ENCODE measurements around the gene UBE2R2. TPM values are rescaled to one million over a fixed set of nuclear protein-coding genes. Genes with fewer than 3 reads are reported as not detected.

Gene UBE2R2
- total RNA-seq, 2 experiments from 2014 or later, result 22.7 to 24.5 TPM

- no peaks in the 10 kb centered on the region for H3K9me3 ChIP-seq (ENCODE audit: control insufficient read depth in 1 of 2, insufficient read depth in 1 of 2, low read length in 2 of 2)
- peaks cover 59% of the 10 kb centered on the region for H3K36me3 ChIP-seq (ENCODE audit: insufficient read depth, low read length)
- intact Hi-C loops (cut with DNase I, micrococcal nuclease), result no loop called here
- POLR2A ChIA-PET, result no interaction called here
- H3K4me1 ChIP-seq (ENCODE audit: insufficient read depth, low read length), result no peaks in the 10 kb centered on the region
- DNase-seq, result no peak
- H3K4me3 ChIP-seq (ENCODE audit: low read length), result no peak overlapping the region
- CTCF ChIA-PET, result no interaction called here
- Mint-ChIP-seq H3K36me3 (ENCODE audit: low read depth) (peaks cover 74% of the 10 kb centered on the region), H3K27ac (no peak overlapping the region), H3K4me1 (ENCODE audit: low read depth) (no peaks in the 10 kb centered on the region), H3K4me3 (no peak overlapping the region), H3K27me3 (no peaks in the 10 kb centered on the region), H3K9me3 (no peaks in the 10 kb centered on the region)
- TF ChIP-seq CTCF (IDR thresholded peaks at IDR 0.05), result no peak
- no peaks in the 10 kb centered on the region for H3K27me3 ChIP-seq (ENCODE audit: control insufficient read depth in 1 of 2, insufficient read depth in 2 of 2, low read length in 2 of 2)
- H3K27ac ChIP-seq (ENCODE audit: low read depth in 1 of 2, low read length in 2 of 2), result no peak overlapping the region
- ATAC-seq (ENCODE audit: poor library complexity), result no peak
Measured at GRCh38 chr9:33939924-33940874, 123.2 kb downstream of the UBE2R2 start.

- H3K4me1 ChIP-seq (ENCODE audit: insufficient read depth, low read length), result no peaks in the 10 kb centered on the region
- Mint-ChIP-seq H3K4me1 (ENCODE audit: low read depth) (no peaks in the 10 kb centered on the region), H3K27ac (no peak overlapping the region), H3K9me3 (no peaks in the 10 kb centered on the region), H3K27me3 (no peaks in the 10 kb centered on the region), H3K36me3 (ENCODE audit: low read depth) (peaks cover 79% of the 10 kb centered on the region), H3K4me3 (no peak overlapping the region)
- CTCF ChIA-PET, result no interaction called here
- no peaks in the 10 kb centered on the region for H3K9me3 ChIP-seq (ENCODE audit: control insufficient read depth in 1 of 2, insufficient read depth in 1 of 2, low read length in 2 of 2)
- H3K36me3 ChIP-seq (ENCODE audit: insufficient read depth, low read length), result peaks cover 59% of the 10 kb centered on the region
- H3K4me3 ChIP-seq (ENCODE audit: low read length), result no peak overlapping the region
- H3K27ac ChIP-seq (ENCODE audit: low read depth in 1 of 2, low read length in 2 of 2), result no peak overlapping the region
- ATAC-seq (ENCODE audit: poor library complexity) (no peak), DNase-seq (no peak)
- intact Hi-C loops (cut with DNase I, micrococcal nuclease), result no loop called here
- POLR2A ChIA-PET, result no interaction called here
- no peaks in the 10 kb centered on the region for H3K27me3 ChIP-seq (ENCODE audit: control insufficient read depth in 1 of 2, insufficient read depth in 2 of 2, low read length in 2 of 2)
- TF ChIP-seq CTCF (IDR thresholded peaks at IDR 0.05), result no peak
Measured at GRCh38 chr9:33942471-33943083, 125.6 kb downstream of the UBE2R2 start.

GRCh38 chr9:33943389-33943788 lies 126.4 kb downstream of the UBE2R2 start:
- Mint-ChIP-seq H3K27ac (no peak overlapping the region), H3K36me3 (ENCODE audit: low read depth) (peaks cover 87% of the 10 kb centered on the region), H3K4me1 (ENCODE audit: low read depth) (no peaks in the 10 kb centered on the region), H3K27me3 (no peaks in the 10 kb centered on the region), H3K9me3 (no peaks in the 10 kb centered on the region), H3K4me3 (no peak overlapping the region)
- no peak for DNase-seq
- intact Hi-C loops (cut with DNase I, micrococcal nuclease), result no loop called here
- CTCF ChIA-PET, result no interaction called here
- Histone ChIP-seq H3K4me3 (ENCODE audit: low read length) (no peak overlapping the region), H3K27me3 (ENCODE audit: control insufficient read depth in 1 of 2, insufficient read depth in 2 of 2, low read length in 2 of 2) (no peaks in the 10 kb centered on the region), H3K27ac (ENCODE audit: low read depth in 1 of 2, low read length in 2 of 2) (no peak overlapping the region), H3K4me1 (ENCODE audit: insufficient read depth, low read length) (no peaks in the 10 kb centered on the region), H3K9me3 (ENCODE audit: control insufficient read depth in 1 of 2, insufficient read depth in 1 of 2, low read length in 2 of 2) (no peaks in the 10 kb centered on the region), H3K36me3 (ENCODE audit: insufficient read depth, low read length) (peaks cover 61% of the 10 kb centered on the region)
- no peak for TF ChIP-seq CTCF (IDR thresholded peaks at IDR 0.05)
- POLR2A ChIA-PET, result no interaction called here
- ATAC-seq (ENCODE audit: poor library complexity), result no peak

Data from CD4-positive, alpha-beta T cell (primary cell).